ENCODE data around the gene PEDS1.
"Not testable (repeated sequence)": the region's sequence is repeated elsewhere in the genome, so short reads cannot be mapped to it uniquely, and the experiment has no call there.

PEDS1 gene

DNA sequence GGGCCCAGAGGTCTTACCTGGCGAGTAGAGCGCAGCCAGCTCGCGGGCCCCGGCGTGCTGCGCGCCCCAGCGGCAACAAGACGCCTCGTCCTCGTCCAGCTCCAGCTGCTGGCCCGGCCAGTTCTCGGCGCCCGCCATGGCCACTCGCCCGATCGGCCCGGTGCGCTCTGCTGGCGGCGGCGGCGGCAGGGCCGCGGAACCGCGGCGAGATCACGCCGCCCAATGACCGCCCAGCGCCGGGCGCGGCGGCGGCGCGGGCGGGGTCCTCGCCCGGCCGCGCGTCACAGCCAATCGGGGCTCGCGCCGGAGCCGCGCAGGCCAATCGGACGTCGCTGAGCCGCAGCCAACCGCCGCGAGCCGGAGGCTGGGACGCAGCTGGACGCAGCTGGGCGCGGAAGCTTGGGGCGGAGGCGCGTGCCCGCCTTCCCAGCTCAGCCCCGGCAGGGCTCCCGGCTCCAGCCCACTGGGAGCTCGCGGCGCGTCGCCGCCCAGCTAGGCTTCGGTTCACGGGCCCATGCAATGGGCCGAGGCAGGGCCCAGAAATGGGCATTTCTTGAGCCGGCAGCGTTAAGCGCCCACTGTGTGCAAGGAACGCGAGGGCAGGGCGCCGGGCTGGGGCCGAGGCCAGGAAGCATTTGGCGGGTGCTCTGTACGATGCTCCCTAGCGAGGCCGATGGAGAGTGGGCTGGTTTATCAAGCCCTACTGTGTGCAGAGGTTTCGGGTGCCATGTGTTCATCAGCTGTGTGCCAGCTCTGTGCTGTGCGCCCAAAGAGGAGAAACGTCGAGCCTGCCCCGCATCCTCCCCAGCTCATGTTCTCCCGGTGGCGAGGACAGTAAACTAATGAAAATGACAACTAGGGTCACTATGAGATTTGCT lies at the start of gene PEDS1:
TSS of gene PEDS1 (minus strand) at position 224 of the 878 bp plus-strand sequence. CDS start at position 138, 86 bp downstream.
- peak; percentile 83 for DNase-seq

DNA sequence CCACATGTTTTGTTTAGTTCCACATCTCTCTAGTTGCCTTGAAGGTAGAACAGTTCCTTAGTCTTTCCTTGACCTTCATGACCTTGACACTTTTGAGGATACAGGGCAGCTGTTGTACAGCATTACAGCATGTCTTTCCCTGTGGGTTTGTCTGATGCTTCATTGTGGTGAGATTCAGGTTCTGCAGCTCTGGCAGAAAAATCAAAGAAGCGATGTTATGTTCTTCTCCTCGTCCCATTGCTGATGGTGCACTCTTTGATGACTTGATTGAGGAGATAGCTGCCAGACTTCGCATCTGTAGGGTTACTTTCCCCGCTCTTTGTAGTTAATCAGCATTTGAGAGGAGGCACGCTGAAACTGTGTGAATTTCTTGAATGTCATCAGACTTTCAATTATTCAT lies 49.2 kb upstream of the PEDS1 start:
- no peak for DNase-seq

DNA sequence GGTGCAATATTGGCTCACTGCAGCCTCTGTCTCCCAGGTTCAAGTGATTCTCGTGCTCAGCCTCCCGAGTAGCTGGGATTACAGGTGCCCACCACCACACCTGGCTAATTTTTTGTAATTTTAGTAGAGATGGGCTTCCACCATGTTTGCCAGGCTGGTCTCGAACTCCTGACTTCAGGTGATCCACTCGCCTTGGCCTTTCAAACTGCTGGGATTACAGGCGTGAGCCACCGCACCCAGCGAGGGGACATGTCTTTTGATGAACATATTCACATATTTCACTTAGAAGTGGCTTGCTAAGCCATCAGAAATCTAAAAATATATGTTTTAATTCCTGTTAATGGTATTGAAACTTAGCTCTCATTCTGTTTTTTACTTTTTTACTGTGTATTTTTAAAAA lies 48.2 kb upstream of the PEDS1 start:
- not testable (repeated sequence) for DNase-seq

DNA sequence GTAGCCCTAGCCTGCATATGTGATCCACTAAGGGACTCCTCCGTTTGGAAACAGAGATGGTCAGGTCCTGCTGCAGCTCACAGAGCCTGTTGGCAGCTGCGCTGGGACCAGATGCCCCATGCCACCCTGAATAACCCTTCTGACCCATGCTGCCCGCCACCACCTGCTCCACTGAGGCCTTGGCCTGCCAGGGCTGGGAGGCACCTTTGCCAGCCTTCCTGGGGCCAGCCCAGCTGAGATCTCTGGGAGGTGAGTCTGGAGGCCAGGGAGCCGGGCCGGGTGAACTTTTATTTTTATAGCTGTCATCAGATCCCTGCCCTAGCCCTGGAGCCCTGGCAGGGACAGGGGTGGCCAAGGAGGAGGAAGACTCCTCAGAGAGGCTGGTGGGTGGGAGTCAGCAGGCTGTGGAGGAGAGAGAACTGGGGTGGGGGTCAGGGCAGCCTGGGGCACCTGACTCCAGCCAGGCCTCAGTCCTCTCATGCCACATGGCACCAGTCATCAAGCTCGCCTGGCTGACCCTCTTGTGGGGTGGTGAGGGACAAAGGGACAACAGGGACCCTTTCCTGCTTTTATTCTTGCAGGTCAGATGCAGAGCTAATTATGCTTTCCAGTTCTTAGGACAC lies 47.1 kb upstream of the PEDS1 start:
- no peak for DNase-seq

DNA sequence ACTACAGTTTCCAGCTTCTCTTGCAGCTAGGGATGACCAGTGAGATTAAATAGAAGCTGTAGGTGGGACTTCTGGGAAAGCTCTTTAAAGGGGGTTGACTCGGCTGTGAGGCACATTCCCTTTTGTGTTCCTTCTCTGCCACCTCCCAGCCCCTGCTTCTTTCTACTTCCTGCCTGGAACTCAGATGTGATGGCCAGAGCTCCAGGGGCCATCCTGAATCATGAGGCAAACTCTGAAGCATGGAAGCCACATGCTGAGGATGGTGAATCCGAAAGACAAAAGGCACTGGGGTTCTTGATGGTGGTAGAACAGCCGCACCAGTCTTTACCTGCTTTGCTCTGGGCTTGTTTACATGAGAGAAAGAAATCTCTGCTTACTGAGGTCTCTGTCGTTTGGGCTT lies 46.2 kb upstream of the PEDS1 start:
- no peak for DNase-seq

DNA sequence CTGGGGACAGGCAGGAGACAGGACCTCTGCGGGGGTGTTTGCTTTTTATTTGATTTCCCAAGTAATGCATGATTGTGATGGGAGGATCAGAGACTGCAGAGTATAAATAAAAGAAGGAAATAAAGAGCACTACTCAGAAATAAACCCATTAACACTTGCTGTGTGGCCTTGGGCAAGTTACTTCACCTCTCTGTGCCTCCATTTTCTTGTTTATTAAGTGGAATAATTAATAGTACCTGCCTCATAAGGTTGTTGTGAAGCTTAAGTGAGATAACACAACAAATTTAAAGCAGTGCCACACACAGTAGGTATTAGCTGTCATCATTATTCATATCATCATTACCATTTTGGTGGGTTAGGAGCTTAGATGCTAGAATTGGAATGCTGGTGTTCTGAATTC lies 45.2 kb upstream of the PEDS1 start:
- DNase-seq: no peak

DNA sequence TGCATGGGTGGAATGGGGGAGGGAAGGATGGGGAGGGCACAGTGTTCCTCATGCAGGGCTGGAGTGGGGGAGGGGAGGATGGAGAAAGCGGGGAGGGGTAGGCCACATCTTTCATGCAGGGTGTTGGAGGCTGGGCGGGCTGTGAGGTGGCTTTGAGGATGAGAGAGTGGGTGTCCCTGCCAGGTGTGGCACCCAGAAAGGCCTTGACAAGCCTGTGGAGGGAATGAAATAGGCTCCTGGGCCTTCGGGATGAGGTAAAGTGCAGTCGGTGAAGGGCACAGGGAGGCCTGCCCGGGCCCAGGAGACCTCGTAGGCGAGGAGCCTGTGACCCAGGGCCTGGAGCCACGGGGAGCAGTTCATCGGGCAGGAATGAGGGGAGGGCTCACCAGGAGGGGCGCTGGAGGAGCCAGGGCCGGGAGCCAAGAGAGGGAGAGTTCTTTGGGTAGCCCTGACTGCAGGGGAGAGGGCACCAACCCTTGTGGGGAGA lies 44.7 kb upstream of the PEDS1 start:
- DNase-seq: no peak

DNA sequence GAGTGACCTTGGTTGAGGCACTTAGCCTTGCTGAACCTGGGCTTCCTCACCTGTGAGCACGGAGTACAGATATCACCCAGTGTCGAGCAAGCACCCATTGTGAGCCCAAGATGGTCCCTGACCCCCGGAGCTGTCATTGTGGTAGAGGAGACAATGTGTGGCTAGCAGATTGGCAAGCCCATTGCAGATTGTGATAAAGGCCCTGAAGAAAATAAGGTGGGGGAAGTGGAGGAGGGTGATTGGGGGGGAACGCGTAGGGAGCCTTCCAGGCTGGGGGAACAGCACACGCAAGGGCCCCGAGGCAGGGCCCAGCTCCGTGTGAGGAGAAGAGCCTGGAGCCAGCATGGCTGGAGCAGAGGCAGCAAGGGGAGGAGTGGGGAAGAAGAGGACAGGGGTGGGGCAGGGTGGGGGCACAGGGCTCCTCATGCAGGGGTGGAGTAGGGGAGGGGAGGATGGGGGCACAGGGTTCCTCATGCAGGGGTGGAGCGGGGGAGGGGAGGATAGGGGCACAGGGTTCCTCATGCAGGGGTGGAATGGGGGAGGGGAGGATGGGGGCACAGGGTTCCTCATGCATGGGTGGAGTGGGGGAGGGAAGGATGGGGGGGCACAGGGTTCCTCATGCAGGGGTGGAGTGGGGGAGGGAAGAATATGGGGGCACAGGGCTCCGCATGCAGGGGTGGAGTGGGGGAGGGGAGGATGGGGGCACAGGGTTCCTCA lies 44.1 kb upstream of the PEDS1 start:
- no peak for DNase-seq

DNA sequence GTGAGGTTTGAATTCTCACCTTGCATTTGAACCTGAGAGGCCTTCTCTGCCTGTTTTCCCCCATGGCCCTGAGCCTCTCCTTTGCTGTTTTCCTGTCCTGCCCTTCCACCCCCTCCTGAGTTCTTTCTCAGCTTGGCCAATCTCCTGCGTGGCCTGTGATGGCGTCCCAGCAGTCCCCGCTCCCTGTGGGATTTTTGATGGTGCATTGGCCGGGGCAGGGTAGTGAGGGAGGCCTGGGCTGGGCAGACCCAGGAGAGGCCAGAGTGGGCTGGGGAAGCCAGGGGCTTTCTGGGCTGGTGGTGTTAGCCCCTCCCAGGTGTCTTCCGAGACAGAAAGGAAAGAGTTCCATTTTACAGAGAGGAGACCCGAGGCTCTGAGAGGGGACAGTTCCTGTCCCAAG lies 43.4 kb upstream of the PEDS1 start:
- DNase-seq: no peak

DNA sequence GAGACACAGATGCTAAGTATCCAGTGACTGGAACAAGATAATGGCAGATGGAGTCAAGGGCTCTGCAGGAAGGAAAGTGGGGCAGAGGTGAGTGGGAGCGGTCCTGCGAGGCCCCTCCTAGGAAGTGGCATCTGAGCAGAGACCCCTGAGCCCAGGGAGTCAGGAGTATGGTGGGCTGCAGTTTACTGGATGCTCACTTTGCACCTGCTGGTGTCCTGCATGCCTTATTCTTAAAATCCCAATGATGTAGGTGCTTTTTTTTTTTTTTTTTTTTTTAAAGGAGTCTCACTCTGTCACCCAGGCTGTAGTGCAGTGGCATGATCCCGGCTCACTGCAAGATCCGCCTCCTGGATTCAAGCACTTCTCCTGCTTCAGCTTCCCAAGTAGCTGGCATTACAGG lies 42.7 kb upstream of the PEDS1 start:
- no peak for DNase-seq

DNA sequence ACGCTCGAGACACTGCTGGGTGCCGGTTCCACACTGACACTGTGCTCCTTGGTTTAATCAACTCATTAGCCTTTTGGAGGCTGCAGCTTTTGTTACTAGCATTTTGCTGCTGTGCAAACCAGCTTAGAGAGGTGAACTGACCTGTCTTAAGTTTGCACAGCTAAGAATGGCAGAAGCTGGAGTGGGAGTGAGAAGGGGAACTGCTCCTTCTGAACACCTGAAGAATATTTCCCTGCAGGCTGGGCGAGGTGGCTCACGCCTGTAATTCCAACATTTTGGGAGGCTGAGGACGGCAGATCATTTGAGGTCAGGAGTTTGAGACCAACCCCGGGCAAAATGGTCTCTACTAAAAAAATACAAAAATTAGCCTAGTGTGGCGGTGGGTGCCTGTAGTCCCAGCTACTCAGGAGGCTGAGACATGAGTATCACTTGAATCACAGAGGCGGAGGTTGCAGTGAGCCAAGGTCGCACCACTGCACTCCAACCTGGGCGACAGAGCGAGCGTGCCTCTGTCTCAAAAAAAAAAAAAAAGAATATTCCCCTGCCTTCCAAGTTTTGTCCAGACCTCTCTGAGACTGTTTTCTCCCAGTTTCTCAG lies 42.1 kb upstream of the PEDS1 start:
- DNase-seq: no peak

DNA sequence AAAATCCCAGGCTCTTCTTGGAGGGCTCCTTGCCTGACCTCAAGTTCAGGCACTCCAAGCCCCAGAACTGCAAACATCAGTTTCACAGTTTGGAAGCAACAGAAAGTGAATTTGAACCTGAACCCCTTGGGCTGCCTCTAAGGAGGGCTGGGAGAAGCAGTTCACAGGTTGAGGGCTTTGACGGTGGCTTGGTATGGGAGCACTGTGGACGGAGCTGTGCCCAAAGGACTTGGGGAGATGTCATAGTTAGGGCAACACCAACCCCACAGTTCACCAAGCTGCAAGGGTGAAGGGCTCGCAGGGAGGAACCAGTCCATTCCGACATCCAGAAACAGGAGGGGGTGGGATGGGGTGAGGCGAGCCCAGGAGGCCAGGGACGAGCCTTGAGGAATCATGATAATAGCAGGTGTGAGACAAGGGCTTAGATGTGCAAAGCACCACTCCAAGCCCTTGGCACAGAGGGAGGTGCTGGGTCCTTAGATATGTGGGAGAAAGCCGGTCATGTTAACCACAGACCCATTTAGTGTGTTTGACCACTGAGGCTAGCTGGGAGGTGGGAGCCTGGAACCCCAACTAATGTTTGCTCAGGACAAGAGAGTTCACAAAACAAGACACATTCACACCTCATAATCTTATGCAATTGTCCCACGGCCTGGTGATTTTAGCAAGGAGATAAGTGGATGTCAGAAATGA lies 41.5 kb upstream of the PEDS1 start:
- DNase-seq: no peak

DNA sequence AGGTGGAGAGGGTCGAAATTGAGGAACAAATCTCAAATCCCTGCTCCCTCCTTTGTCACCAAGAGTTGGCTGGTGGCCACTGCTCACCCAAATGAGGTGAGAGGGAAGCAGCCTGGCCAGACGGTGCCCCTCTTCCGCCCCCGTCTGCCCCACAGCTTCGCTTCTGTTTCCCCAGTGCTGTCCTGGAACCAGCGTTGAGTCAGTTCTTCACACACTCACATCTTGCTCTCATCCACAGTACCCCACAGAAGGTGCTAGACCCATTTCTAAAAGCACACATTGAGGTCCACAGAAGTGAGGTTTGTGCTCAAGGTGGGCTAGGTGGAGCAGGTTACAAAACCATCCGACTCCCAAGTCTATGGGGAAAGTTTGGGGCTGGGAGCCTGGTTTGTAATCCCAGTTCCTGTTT lies 40.9 kb upstream of the PEDS1 start:
- DNase-seq: no peak

DNA sequence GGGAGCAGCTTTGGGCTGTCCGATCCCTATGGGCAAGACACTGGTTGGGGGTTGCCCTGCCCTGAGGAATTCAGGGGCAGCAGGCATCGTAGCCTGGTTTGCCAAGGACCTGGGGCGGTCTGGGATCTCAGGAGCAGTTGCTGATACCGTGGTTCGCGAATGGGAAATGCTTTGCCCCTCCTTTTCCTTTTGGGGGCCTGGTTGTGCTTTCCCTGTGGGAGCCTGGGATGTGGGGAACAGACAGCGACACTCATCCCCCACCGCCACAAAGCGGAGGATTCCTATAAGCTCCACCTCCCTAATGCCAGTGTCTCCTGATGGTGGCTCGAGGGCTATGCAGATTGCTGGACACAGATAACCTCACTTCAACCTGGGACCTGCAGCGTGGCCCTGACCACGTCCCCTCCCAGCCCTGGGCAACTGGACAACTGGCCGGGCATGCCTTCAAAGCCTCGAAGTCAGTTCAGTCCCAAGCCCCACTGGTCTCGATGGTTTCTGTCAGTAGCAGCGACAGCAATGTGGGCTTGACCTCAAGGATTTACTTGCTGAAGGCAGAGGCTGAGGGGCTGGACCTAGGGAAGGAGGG lies 40.4 kb upstream of the PEDS1 start:
- DNase-seq: no peak

DNA sequence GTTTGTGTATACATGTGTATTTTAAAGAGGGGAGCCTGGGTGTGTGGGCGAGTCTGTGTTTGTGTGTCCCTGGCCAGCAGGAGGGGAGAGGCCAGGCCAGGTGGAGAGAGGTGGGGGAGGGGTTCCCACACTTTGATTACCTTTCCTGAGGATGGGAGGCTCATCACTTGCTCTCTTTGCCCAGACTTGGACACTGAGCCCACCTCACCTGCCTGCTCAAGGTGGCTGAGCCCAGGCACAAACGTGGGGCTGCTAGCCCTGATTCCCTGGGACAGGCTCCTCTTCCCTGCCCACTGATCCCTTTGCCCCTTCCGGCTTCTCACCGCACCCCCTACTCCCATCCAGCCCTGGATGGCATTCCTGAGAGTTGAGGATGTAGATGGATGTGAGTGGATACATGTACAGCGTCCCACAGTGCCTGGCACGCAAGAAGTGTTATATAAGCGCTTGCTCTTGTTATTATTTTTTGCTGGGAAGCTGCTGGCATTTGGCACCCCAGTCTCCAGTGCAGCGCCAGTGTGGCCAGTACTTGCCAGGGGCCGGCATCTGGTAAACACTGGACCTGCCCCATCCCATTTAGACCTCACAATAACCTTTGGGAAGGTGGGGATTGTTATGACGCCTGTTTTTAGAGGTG lies 39.8 kb upstream of the PEDS1 start:
- no peak for DNase-seq

DNA sequence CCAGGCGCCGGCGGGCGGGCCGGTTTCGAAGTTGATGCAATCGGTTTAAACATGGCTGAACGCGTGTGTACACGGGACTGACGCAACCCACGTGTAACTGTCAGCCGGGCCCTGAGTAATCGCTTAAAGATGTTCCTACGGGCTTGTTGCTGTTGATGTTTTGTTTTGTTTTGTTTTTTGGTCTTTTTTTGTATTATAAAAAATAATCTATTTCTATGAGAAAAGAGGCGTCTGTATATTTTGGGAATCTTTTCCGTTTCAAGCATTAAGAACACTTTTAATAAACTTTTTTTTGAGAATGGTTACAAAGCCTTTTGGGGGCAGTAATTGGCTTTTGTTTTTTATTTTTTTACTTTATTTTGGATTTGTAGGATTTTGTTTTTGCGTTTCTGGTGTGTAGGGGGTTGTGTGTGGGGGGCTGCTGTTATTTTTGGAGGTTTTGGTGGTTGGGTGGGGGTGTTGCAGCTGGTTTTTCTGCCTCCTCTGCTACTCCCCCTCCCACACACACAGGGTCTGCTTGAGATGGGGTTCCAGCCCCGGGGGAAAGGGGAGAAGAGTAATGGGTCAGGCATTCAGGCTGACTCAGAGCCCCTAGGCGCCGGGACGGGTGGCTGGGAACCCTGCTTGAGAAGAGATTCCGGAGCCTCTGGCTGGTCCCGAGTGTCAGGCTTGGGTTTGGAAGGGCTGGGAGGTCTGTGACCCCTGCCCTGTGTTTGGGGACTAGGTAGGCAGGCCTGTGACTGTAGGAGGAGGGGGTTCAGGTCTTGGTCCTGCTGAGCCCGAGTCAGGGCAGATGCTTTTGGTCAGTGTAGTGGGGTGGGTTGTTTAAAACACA lies 39.1 kb upstream of the PEDS1 start:
- peak; percentile 81 for DNase-seq

DNA sequence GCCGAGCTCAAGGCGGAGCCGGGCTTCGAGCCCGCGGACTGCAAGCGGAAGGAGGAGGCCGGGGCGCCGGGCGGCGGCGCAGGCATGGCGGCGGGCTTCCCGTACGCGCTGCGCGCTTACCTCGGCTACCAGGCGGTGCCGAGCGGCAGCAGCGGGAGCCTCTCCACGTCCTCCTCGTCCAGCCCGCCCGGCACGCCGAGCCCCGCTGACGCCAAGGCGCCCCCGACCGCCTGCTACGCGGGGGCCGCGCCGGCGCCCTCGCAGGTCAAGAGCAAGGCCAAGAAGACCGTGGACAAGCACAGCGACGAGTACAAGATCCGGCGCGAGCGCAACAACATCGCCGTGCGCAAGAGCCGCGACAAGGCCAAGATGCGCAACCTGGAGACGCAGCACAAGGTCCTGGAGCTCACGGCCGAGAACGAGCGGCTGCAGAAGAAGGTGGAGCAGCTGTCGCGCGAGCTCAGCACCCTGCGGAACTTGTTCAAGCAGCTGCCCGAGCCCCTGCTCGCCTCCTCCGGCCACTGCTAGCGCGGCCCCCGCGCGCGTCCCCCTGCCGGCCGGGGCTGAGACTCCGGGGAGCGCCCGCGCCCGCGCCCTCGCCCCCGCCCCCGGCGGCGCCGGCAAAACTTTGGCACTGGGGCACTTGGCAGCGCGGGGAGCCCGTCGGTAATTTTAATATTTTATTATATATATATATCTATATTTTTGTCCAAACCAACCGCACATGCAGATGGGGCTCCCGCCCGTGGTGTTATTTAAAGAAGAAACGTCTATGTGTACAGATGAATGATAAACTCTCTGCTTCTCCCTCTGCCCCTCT lies 38.2 kb upstream of the PEDS1 start:
- peak; percentile 41 for DNase-seq

DNA sequence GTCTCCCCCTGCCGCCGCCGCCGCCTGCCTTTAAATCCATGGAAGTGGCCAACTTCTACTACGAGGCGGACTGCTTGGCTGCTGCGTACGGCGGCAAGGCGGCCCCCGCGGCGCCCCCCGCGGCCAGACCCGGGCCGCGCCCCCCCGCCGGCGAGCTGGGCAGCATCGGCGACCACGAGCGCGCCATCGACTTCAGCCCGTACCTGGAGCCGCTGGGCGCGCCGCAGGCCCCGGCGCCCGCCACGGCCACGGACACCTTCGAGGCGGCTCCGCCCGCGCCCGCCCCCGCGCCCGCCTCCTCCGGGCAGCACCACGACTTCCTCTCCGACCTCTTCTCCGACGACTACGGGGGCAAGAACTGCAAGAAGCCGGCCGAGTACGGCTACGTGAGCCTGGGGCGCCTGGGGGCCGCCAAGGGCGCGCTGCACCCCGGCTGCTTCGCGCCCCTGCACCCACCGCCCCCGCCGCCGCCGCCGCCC lies 37.6 kb upstream of the PEDS1 start:
- peak; percentile 57 for DNase-seq

DNA sequence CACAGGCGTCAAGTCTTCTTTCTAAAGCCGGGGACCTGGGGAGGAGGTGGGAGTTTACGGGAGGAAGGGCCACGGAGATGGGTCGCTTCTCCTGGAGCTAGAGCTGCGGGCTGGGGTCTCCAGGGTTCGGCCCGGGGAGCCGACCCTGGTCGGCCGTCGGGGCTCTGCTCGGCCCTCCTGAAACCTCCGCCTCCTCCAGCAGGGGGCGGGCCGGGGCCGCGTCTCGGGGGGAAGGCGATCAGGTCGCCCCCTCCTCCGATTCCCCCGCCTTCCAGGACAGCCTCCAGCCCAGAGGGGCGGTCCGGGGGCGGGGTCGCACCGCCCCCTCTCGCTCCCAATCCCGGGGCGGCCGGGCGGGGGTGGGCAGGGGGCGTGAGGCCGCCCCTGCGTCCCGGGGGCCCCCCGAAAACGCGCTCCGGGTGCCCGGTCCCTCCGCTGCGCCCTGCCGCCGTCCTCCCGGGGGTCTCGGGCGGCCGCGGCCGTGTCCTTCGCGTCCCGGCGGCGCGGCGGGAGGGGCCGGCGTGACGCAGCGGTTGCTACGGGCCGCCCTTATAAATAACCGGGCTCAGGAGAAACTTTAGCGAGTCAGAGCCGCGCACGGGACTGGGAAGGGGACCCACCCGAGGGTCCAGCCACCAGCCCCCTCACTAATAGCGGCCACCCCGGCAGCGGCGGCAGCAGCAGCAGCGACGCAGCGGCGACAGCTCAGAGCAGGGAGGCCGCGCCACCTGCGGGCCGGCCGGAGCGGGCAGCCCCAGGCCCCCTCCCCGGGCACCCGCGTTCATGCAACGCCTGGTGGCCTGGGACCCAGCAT lies 36.9 kb upstream of the PEDS1 start, which contains the start of gene CEBPB:
TSS of gene CEBPB (plus strand) at position 580 of the 814 bp plus-strand sequence. CDS start at position 784, 204 bp downstream.
- DNase-seq: peak; percentile 87
